Endothelial cell of umbilical vein (primary cell): ENCODE measurements around the gene ODF2L. TPM values are rescaled to one million over a fixed set of nuclear protein-coding genes. Genes with fewer than 3 reads are reported as not detected.

Experiments used
- BruUV-seq: library from RNA; stranded (reverse); fragments of 400-500 nt; replicated peaks from 2 replicates; lab custom pipeline; 2021; lab: Mats Ljungman, UMichigan
- CTCF ChIA-PET: fragments of 300-600, 350-600 bp; sonication (Branson Sonifier 250); formaldehyde crosslinking; loops from one replicate; lab custom pipeline; 2021; ENCODE audit warnings: antibody characterized with exemption, inconsistent platforms; lab: Charles Lee
- POLR2A ChIA-PET: fragments of 300-600, 350-600 bp; sonication (Branson Sonifier 250); formaldehyde crosslinking; loops from one replicate; lab custom pipeline; 2021; ENCODE audit warnings: antibody characterized with exemption, inconsistent platforms; lab: Charles Lee
- DNase-seq: peaks from one replicate; pipeline ENCODE4 v3.0.0-alpha.2; 2011; ENCODE audit warnings: low read depth, low spot score
- FAIRE-seq: peaks from 2 replicates; lab custom pipeline; 2011; peaks lifted over from hg19 to GRCh38; lab: Jason Lieb, UNC
- H2AFZ ChIP-seq: 2 replicates; pipeline ENCODE4 v1.6.0; 2012; ENCODE audit warnings: low read depth, low read length, control low read depth, inconsistent platforms
- H3K27ac ChIP-seq: 2 replicates; pipeline ENCODE4 v1.5.1; 2011; ENCODE audit warnings: low read depth, mild to moderate bottlenecking, control low read depth, low read length, moderate library complexity; ENCODE audit not compliant: insufficient read depth
- H3K27me3 ChIP-seq, 2 experiments: 2 replicates each; pipeline versions ENCODE4 v1.6.0 to v1.6.1; 2011; ENCODE audit warnings: low read length in 2 of 2, mixed read lengths in 1 of 2; ENCODE audit not compliant: control insufficient read depth in 2 of 2, insufficient read depth in 2 of 2
- H3K36me3 ChIP-seq, 2 experiments: 2 replicates in 1 of 2; 3 replicates in 1 of 2; pipeline ENCODE4 v1.5.1; 2011; ENCODE audit warnings: low read length in 2 of 2, mild to moderate bottlenecking in 1 of 2, moderate library complexity in 1 of 2; ENCODE audit not compliant: control insufficient read depth in 2 of 2, insufficient read depth in 2 of 2; ENCODE audit errors: extremely low read depth in 1 of 2
- H3K4me1 ChIP-seq: 3 replicates; pipeline ENCODE4 v1.5.1; 2011; ENCODE audit warnings: mild to moderate bottlenecking, low read length; ENCODE audit not compliant: control insufficient read depth, insufficient read depth; ENCODE audit errors: extremely low read depth
- H3K4me2 ChIP-seq: 2 replicates; pipeline ENCODE4 v1.6.1; 2011; ENCODE audit warnings: low read length, control low read depth, mixed read lengths; ENCODE audit not compliant: insufficient read depth
- H3K4me3 ChIP-seq, 3 experiments: fragments of 200-600 bp in 1 of 3; sonication (generic), shearing (Covaris generic) in 1 of 3; replicated peaks in 1 of 3; 2 replicates each; pipeline ENCODE4 v1.5.1; 2011 to 2016; ENCODE audit warnings: control low read depth in 3 of 3, low read length in 3 of 3, mild to moderate bottlenecking in 2 of 3, inconsistent platforms in 1 of 3, low read depth in 1 of 3, moderate library complexity in 1 of 3; ENCODE audit not compliant: insufficient read depth in 1 of 3
- H3K79me2 ChIP-seq: 2 replicates; pipeline ENCODE4 v1.6.0; 2012; ENCODE audit warnings: low read length, inconsistent platforms; ENCODE audit not compliant: control insufficient read depth, insufficient read depth
- H3K9ac ChIP-seq: replicated peaks from 2 replicates; pipeline ENCODE3; 2011; ENCODE audit warnings: low read length, control low read depth; ENCODE audit not compliant: insufficient read depth; ENCODE audit errors: extremely low read depth
- H3K9me1 ChIP-seq: replicated peaks from 3 replicates; pipeline ENCODE4 v1.6.0; 2011; ENCODE audit warnings: mild to moderate bottlenecking, low read length; ENCODE audit not compliant: control insufficient read depth, insufficient read depth; ENCODE audit errors: extremely low read depth
- H3K9me3 ChIP-seq: replicated peaks from 2 replicates; pipeline ENCODE4 v1.5.1; 2012; ENCODE audit warnings: low read length, inconsistent platforms; ENCODE audit not compliant: control insufficient read depth, insufficient read depth
- H4K20me1 ChIP-seq: replicated peaks from 2 replicates; pipeline ENCODE3; 2011; ENCODE audit warnings: mild to moderate bottlenecking, low read length; ENCODE audit not compliant: control insufficient read depth, insufficient read depth; ENCODE audit errors: extremely low read depth
- EZH2 ChIP-seq: IDR thresholded peaks from 2 replicates; pipeline ENCODE4 v1.6.1; 2012; ENCODE audit warnings: borderline replicate concordance, low read depth, mild to moderate bottlenecking, moderate library complexity, low read length, inconsistent platforms; ENCODE audit not compliant: severe bottlenecking
- FOS ChIP-seq: IDR thresholded peaks from 2 replicates; pipeline ENCODE4 v1.6.1; 2011; ENCODE audit warnings: mild to moderate bottlenecking, low read length, moderate library complexity, borderline replicate concordance; ENCODE audit not compliant: insufficient read depth
- GATA2 ChIP-seq: IDR thresholded peaks from 2 replicates; pipeline ENCODE4 v1.7.0; 2011; ENCODE audit warnings: low read depth, mild to moderate bottlenecking, moderate library complexity, mixed read lengths, low read length; ENCODE audit not compliant: insufficient read length, insufficient read depth
- JUN ChIP-seq: IDR thresholded peaks from 2 replicates; pipeline ENCODE4 v1.6.1; 2011; ENCODE audit warnings: borderline replicate concordance, low read depth; ENCODE audit not compliant: insufficient read length, insufficient read depth
- MAX ChIP-seq: IDR thresholded peaks from 2 replicates; pipeline ENCODE4 v1.6.1; 2011; ENCODE audit not compliant: insufficient read depth, insufficient read length
- MYC ChIP-seq: IDR thresholded peaks from one replicate; pipeline ENCODE4 v1.6.1; 2011; ENCODE audit warnings: mild to moderate bottlenecking, low read depth, low read length
- POLR2A ChIP-seq: IDR thresholded peaks from 2 replicates; pipeline ENCODE4 v1.6.1; 2012; ENCODE audit warnings: low read depth, mild to moderate bottlenecking, control low read depth, low read length
- POLR2AphosphoS5 ChIP-seq: IDR thresholded peaks from 2 replicates; pipeline ENCODE4 v1.6.1; 2012; ENCODE audit warnings: low read depth, mild to moderate bottlenecking, control low read depth, low read length, moderate library complexity; ENCODE audit not compliant: insufficient read depth
- dilution Hi-C: fragments of 300-500 bp; cut with MboI; formaldehyde crosslinking; loops from one replicate; pipeline ENCODE4 v1.15.0; 2019; ENCODE audit warnings: low sequenced_read_pairs; ENCODE audit not compliant: extremely low pct_ligation_motif_present
- intact Hi-C: fragments of 100-400 bp; cut with micrococcal nuclease; formaldehyde crosslinking; loops from one replicate; pipeline ENCODE4 v1.10.0; 2022
- polyA plus RNA-seq, 4 experiments: library from polyadenylated mRNA; depleted of rRNA in 3 of 4; stranded (reverse) in 3 of 4; unstranded in 1 of 4; fragments of >200 nt; gene quantifications; 2 replicates each; pipeline versions ENCODE4 v1.2.1 to v1.2.3, GENCODE V29; 2011 to 2012; ENCODE audit warnings: missing spikeins in 1 of 4
- total RNA-seq: library from RNA; stranded (reverse); gene quantifications from 2 replicates; pipeline ENCODE4 v1.2.3, GENCODE V29; 2021
- TF ChIP-seq, protein P1 (sequence below), 2 donors: IDR thresholded peaks; 1 replicate in 1 of 2; 2 replicates in 1 of 2; pipeline ENCODE4 v1.5.1; 2011; ENCODE audit warnings: low read length in 2 of 2, mild to moderate bottlenecking in 2 of 2, moderate library complexity in 2 of 2, control low read depth in 1 of 2, inconsistent platforms in 1 of 2, low read depth in 1 of 2; ENCODE audit not compliant: insufficient read depth in 1 of 2; ENCODE audit errors: extremely low read depth in 1 of 2

Gene ODF2L
- total and polyA plus RNA-seq, 2 donors (not counting 3 experiments of a cell fraction or from before 2014, with no cell fraction given), result 9.6 to 74.7 TPM

DNA sequence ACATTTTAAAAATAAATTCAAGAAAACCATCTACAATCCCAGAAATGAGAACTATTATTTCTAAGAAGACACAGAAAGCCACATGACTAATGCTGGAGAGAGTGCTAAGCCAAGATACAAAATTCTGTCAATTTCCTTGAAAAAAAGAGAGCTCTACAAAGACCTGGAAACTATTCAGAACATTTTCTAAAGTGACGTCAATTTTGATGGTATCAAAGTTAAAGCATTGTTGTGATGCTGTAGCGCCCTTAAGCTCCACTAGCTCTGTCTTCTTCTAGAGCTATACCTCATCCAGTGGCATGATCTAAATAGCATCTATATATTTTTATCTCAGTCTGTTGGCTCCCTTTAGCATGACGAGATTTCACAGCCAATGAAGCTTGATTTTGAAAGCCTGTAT lies 73.9 kb downstream of the ODF2L start:
- Histone ChIP-seq H3K4me2 (no peak overlapping the region), H2AFZ (no peak overlapping the region), H3K27ac (no peak overlapping the region), H3K9me3 (no peaks in the 10 kb centered on the region), H3K79me2 (no peaks in the 10 kb centered on the region), H3K9me1 (no peaks in the 10 kb centered on the region), H4K20me1 (no peaks in the 10 kb centered on the region), H3K36me3 (no peaks in the 10 kb centered on the region), H3K27me3 (no peaks in the 10 kb centered on the region), H3K4me1 (no peaks in the 10 kb centered on the region), H3K9ac (no peak overlapping the region), H3K4me3 (no peak overlapping the region)
- intact Hi-C loops (no loop called here), dilution Hi-C loops (no loop called here)
- FAIRE-seq, result no peak
- ChIA-PET CTCF (no interaction called here), POLR2A (interaction anchor here (0.7 kb wide), 2 partner anchors 180 to 377 kb away, joined by 3 to 4 read pairs; no protein-coding TSS in a partner anchor)
- DNase-seq, result no peak
- TF ChIP-seq JUN, result no peak
- no peak for TF ChIP-seq EZH2
- TF ChIP-seq MAX, result no peak
- TF ChIP-seq MYC, result no peak
- TF ChIP-seq, protein P1, sequence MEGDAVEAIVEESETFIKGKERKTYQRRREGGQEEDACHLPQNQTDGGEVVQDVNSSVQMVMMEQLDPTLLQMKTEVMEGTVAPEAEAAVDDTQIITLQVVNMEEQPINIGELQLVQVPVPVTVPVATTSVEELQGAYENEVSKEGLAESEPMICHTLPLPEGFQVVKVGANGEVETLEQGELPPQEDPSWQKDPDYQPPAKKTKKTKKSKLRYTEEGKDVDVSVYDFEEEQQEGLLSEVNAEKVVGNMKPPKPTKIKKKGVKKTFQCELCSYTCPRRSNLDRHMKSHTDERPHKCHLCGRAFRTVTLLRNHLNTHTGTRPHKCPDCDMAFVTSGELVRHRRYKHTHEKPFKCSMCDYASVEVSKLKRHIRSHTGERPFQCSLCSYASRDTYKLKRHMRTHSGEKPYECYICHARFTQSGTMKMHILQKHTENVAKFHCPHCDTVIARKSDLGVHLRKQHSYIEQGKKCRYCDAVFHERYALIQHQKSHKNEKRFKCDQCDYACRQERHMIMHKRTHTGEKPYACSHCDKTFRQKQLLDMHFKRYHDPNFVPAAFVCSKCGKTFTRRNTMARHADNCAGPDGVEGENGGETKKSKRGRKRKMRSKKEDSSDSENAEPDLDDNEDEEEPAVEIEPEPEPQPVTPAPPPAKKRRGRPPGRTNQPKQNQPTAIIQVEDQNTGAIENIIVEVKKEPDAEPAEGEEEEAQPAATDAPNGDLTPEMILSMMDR (IDR thresholded peaks at IDR 0.05; ENCODE audit: extremely low read depth in 1 of 2, insufficient read depth in 1 of 2, low read depth in 1 of 2, low read length in 2 of 2), result no peak
- no peak for TF ChIP-seq FOS
- TF ChIP-seq GATA2, result no peak
- TF ChIP-seq POLR2A, result no peak
- no peak for TF ChIP-seq POLR2AphosphoS5
- no TSS peak for BruUV-seq
